Daoy (cell line): ENCODE measurements around the gene RANBP3. TPM values are rescaled to one million over a fixed set of nuclear protein-coding genes. Genes with fewer than 3 reads are reported as not detected.
"Not testable (repeated sequence)": the region's sequence is repeated elsewhere in the genome, so short reads cannot be mapped to it uniquely, and the experiment has no call there.

ENCODE experiments used
- DNase-seq: peaks from one replicate; pipeline ENCODE4 v3.0.0-alpha.2; 2015; ENCODE audit warnings: low read depth
- total RNA-seq: library from RNA; depleted of rRNA; stranded (reverse); fragments of >200 nt; shearing (Covaris generic); gene quantifications from 2 replicates; pipeline ENCODE4 v1.2.3, GENCODE V29; 2014

Gene RANBP3
- total RNA-seq, 1 experiment from 2014 or later: 64.5 TPM

GRCh38 chr19:5903624-5904351, 74.2 kb downstream of the RANBP3 start, which contains the start of gene NDUFA11:
Gene NDUFA11 (minus strand): TSS chr19:5903790. CDS start chr19:5903708, 82 bp downstream.
- DNase-seq: peak; percentile 98

DNA sequence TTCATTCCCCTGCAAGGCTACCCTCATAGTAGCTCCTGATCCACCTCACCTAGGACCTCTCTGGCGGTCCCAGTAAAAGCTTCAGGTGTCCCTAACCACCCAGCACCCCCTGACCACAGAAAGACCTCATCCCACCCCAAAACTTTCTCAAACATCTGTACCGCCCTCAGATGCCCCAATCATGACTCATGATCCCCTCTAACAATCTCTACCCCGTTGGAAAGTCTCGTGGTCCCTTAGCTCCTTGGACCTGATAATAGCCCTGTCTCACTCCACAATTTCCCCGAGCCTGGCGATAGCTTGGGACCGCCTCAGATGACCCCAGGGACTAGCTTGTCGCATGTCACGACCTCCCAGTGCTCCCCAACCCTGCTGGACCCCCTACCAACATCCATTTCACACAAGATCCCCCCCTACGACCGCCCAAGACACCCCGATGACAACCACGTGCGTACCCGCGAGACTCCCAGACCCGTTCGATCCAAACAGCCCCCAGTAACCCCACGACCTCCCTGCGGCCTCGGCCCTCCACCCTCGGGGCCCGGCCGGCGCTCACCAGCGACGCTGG, 74.8 kb downstream of the RANBP3 start:
- DNase-seq: peak; percentile 55

GRCh38 chr19:5900976-5901375, 77.0 kb downstream of the RANBP3 start:
- DNase-seq: no peak

- no peak for DNase-seq
Observed at GRCh38 chr19:5899728-5900526, 78.0 kb downstream of the RANBP3 start.

DNA sequence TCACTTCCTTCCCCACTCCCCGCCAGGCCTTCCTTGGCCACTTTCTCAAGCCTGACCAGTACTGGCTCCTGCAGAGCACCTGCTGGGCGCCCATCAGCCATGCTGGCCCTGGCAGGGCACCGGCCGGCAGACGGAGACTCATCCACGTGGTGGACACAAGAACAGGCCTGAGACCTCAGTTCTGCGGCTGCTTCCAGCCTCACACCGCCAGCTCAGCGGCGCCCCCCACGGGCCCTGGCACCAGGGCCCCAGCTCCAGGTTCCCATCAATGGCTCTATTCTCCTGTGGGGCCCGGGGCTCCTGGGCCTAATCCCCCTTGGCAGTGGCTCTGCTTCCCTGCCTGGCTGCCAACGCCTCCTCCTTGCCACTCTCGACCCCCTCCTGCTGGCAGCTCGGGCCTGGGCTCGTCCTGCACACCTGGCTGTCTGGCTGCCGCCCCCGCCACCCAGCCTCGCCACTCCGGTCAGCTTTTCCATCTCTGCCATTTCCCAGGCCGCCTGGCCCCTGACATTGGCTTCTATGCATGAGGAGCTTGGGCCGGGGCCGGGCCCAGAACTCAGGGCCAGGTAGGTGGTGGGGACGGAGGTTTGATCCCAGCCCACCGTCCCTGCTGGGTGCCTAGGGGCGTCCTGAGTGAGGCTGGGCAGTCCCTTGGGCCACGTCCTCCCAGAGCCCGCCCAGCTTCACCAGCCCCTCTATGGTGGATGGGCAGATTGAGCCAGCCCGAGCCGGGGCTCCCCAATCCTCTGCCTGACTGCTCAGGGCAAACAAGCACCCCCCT, 80.6 kb downstream of the RANBP3 start:
- DNase-seq: no peak

GRCh38 chr19:5896365-5897076, 81.4 kb downstream of the RANBP3 start:
- no peak for DNase-seq

- DNase-seq: no peak
Observed at GRCh38 chr19:5895890-5896289, 82.0 kb downstream of the RANBP3 start.

DNA sequence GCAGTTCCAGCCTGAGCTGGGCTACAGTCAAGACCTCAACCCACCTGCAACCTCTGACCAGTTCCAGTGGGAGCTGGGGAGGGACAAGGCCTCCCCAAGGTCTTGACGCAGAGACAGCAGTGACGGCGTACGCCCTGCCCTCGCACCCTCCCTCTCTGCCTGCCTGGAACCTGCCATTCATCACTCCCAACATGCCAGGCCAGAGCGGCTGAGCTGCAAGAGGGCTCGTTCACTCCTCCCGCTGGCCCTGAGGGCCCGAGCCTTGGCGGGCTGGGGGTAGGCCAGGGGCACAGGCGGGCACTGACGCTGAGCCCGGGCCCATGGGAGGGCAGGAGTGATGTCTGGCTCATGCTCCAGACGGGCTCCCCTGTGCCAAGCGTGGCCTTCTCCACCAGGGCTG, 82.5 kb downstream of the RANBP3 start:
- DNase-seq: no peak

DNA sequence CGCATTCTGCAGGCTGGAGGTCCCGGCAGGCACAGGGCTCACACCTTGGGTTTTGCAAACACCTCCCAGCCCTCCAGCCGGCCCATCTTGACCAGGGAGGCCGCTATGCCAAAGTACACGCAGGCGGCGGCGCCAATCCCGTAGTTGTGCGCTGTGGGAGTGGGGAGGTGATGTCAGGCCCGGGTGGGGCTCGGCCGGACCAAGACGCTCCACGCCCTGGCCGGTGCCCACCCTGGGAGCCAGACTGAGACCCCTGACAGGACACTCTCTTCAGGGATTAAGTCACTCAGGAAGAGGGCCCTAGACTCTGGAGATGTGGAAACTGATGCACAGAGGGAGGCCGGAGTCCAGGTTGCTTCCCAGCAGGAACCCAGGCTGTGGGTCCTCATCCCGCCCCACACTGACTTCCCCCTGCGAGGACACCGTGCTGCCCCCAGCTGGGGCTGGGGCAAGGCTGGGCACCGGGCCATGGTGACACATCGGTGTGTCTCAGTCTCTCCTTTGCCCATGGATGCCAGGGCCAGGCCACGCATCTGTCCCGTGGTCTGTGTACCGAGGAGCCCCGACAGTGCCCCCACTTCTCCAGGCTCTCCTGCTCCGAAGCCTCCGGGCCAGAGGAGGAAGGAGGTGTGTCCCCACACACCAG, 83.1 kb downstream of the RANBP3 start:
- DNase-seq: no peak

DNA sequence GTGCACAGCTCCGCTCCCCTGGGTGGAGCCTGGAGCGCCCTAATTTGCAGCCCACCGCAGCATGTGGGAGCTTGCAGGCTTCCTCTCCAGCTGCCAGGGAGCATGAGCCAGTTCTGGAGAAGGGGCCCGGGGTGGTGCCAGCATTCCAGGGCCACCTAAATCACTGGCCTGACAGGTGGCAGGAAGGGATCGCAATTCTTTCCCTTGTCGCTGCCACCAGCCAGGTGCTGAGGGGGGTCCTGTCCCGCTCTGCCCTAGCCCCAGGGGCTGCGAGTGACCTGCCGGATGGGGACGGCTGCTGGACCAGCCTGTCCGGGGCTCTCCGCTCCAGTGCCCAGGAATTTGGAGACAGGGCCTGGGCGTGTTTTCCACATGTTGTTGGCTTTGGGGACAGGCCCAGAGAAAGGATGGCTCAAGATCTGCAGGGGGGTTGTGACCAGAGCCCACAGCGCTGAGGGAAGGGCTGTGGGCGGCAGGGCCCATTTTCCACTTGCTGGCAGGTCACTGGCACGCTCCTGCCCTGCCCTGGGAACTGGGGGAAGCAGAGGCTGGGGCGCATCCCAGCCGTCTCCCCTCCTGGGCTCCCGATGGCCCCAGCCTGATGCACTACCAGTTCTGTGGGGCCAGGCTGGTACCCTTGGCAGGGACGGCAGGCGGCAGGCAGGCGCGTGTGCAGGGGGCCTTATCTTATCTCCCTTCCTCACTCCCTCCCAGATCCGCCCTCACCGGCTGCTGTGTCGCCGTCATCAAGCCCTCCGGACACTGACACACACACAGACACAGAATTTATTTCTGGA, 83.8 kb downstream of the RANBP3 start:
- no peak for DNase-seq

DNA sequence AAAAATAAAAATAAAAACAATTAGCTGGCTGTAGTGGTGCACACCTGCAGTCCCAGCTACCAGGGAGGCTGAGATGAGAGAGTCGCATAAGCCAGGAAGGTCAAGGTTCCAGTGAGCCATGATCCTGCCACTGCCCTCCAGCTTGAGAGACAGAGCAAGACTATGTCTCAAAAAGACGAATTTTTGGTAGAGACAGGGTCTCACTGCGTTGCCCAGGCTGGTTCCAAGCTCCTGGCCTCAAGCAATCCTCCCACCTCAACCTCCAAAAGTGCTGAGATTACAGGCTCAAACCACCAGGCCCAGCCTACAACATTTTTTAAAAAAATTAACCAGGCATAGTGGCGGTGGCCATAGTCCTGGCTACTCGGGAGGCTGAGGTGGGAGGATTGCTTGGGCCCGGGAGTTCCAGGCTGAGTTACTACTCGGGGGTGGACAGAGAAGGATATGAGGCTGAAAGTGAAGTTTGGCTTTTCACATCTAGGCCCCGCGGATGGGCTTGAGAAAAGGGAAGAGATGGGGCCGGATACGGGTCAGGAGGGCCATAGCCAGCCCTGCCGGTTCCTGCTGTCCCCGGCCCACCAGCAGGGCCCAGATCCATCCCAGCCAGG, 84.5 kb downstream of the RANBP3 start:
- DNase-seq: no peak

- no peak for DNase-seq
Observed at GRCh38 chr19:5892772-5893275, 85.1 kb downstream of the RANBP3 start.

- DNase-seq: peak; percentile 50
Observed at GRCh38 chr19:5891938-5892771, 85.8 kb downstream of the RANBP3 start.

GRCh38 chr19:5891572-5891937, 86.4 kb downstream of the RANBP3 start:
- DNase-seq: peak; percentile 11

- no peak for DNase-seq
Observed at GRCh38 chr19:5890099-5890498, 87.8 kb downstream of the RANBP3 start.

GRCh38 chr19:5889288-5889971, 88.5 kb downstream of the RANBP3 start:
- DNase-seq: no peak

DNA sequence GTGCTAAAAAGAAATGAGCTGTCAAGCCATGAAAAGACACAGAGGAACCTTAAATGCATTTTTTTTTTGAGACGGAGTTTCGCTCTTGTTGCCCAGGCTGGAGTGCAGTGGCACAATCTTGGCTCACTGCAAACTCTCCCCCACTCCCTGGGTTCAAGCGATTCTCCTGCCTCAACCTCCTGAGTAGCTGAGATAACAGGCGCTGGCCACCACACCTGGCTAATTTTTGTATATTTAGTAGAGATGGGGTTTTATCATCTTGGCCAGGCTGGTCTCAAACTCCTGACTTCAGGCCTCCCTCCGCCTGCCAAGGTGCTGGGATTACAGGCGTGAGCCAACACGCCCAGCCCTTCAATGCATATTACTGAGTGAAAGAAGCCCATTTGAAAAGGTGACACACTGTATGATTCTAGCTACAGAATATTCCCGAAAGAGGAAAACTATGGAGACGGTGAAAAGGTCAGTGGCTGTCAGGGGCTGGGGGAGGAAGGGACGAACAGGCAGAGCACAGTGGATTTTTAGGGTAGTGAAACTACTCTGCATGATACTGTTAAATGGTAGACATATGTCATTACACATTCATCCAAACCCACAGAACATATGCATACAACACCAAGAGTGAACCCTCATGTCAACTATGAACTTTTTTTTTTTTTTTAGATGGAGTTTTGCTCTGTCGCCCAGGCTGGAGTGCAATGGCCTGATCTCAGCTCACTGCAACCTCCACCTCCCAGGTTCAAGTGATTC, 93.7 kb downstream of the RANBP3 start:
- DNase-seq: not testable (repeated sequence)
